Liver (tissue), 9 donors: ENCODE data around the gene EPB41L4B. TPM values are rescaled to one million over a fixed set of nuclear protein-coding genes. Genes with fewer than 3 reads are reported as not detected.

ENCODE experiments used
- DNase-seq: peaks from one replicate; pipeline ENCODE4 v3.0.0-alpha.2; 2017; ENCODE audit warnings: low spot score
- H3K27ac ChIP-seq, 2 donors: one replicate each; pipeline ENCODE4 v1.7.0; 2013; ENCODE audit warnings: inconsistent platforms in 2 of 2, low read length in 2 of 2, control low read depth in 1 of 2, low read depth in 1 of 2, mild to moderate bottlenecking in 1 of 2
- H3K27me3 ChIP-seq, 4 donors: one replicate each; pipeline versions ENCODE4 v1.6.1 to v1.7.0; 2013; ENCODE audit warnings: low read length in 3 of 4, inconsistent platforms in 1 of 4, mild to moderate bottlenecking in 1 of 4, moderate library complexity in 1 of 4; ENCODE audit not compliant: control insufficient read depth in 4 of 4, insufficient read depth in 4 of 4
- H3K36me3 ChIP-seq, 4 donors: one replicate each; pipeline versions ENCODE4 v1.6.1 to v1.7.0; 2013; ENCODE audit warnings: low read length in 3 of 4, mild to moderate bottlenecking in 3 of 4, low read depth in 1 of 4, moderate library complexity in 1 of 4; ENCODE audit not compliant: control insufficient read depth in 4 of 4, insufficient read depth in 3 of 4
- H3K4me1 ChIP-seq, 4 donors: one replicate each; pipeline versions ENCODE4 v1.6.1 to v1.7.0; 2013; ENCODE audit warnings: low read length in 3 of 4, mild to moderate bottlenecking in 3 of 4, moderate library complexity in 1 of 4; ENCODE audit not compliant: control insufficient read depth in 4 of 4, insufficient read depth in 4 of 4
- H3K4me3 ChIP-seq, 3 donors: one replicate each; pipeline versions ENCODE4 v1.6.1 to v1.7.0; 2013; ENCODE audit warnings: low read length in 3 of 3, control low read depth in 1 of 3, low read depth in 1 of 3, mild to moderate bottlenecking in 1 of 3
- H3K9ac ChIP-seq, 2 donors: one replicate each; pipeline ENCODE4 v1.7.0; 2013; ENCODE audit warnings: low read length in 2 of 2, mild to moderate bottlenecking in 2 of 2, moderate library complexity in 2 of 2, control low read depth in 1 of 2, low read depth in 1 of 2
- H3K9me3 ChIP-seq, 4 donors: one replicate each; pipeline versions ENCODE4 v1.6.1 to v1.7.0; 2013; ENCODE audit warnings: low read length in 3 of 4; ENCODE audit not compliant: control insufficient read depth in 4 of 4
- ATF3 ChIP-seq: IDR thresholded peaks from 2 replicates; pipeline ENCODE4 v1.6.1; 2016; ENCODE audit warnings: antibody characterized with exemption
- CTCF ChIP-seq: fragments of 150-350 bp; IDR thresholded peaks from 2 replicates; pipeline ENCODE4 v1.5.1; 2017; ENCODE audit warnings: improper control_type of control experiment, low read depth, low read length; ENCODE audit not compliant: missing input control
- EGR1 ChIP-seq, 2 donors: IDR thresholded peaks; 2 replicates each; pipeline ENCODE4 v1.6.1; 2016 to 2018; ENCODE audit warnings: antibody characterized with exemption in 2 of 2, low read depth in 2 of 2
- FOXA1 ChIP-seq: IDR thresholded peaks from 2 replicates; pipeline ENCODE4 v1.6.1; 2016; ENCODE audit warnings: antibody characterized with exemption
- FOXA2 ChIP-seq: IDR thresholded peaks from 2 replicates; pipeline ENCODE4 v1.6.1; 2016; ENCODE audit warnings: antibody characterized with exemption
- GABPA ChIP-seq, 2 donors: IDR thresholded peaks in 1 of 2; conservative IDR thresholded peaks in 1 of 2; 2 replicates each; pipeline ENCODE4 v1.6.1; 2016; ENCODE audit warnings: antibody characterized with exemption in 2 of 2, mild to moderate bottlenecking in 1 of 2, moderate library complexity in 1 of 2
- HNF4A ChIP-seq, 2 donors: conservative IDR thresholded peaks; 2 replicates each; pipeline ENCODE4 v1.6.1; 2016; ENCODE audit warnings: antibody characterized with exemption in 2 of 2, mild to moderate bottlenecking in 2 of 2
- HNF4G ChIP-seq: IDR thresholded peaks from 2 replicates; pipeline ENCODE4 v1.6.1; 2016; ENCODE audit warnings: antibody characterized with exemption
- JUND ChIP-seq, 2 donors: IDR thresholded peaks; 2 replicates each; pipeline ENCODE4 v1.6.1; 2016; ENCODE audit warnings: antibody characterized with exemption in 2 of 2
- MAX ChIP-seq: IDR thresholded peaks from 2 replicates; pipeline ENCODE4 v1.6.1; 2016; ENCODE audit warnings: antibody characterized with exemption
- NR2F2 ChIP-seq: IDR thresholded peaks from 2 replicates; pipeline ENCODE4 v1.6.1; 2016; ENCODE audit warnings: antibody characterized with exemption
- RAD21 ChIP-seq, 2 donors: IDR thresholded peaks; 2 replicates each; pipeline ENCODE4 v1.6.1; 2016; ENCODE audit warnings: antibody characterized with exemption in 2 of 2, mild to moderate bottlenecking in 2 of 2
- REST ChIP-seq: IDR thresholded peaks from 2 replicates; pipeline ENCODE4 v1.6.1; 2016; ENCODE audit warnings: antibody characterized with exemption, mild to moderate bottlenecking
- RXRA ChIP-seq, 2 donors: IDR thresholded peaks; 2 replicates each; pipeline ENCODE4 v1.6.1; 2017 to 2018; ENCODE audit warnings: antibody characterized with exemption in 2 of 2, mild to moderate bottlenecking in 1 of 2
- SP1 ChIP-seq: IDR thresholded peaks from 2 replicates; pipeline ENCODE4 v1.6.1; 2018; ENCODE audit warnings: antibody characterized with exemption, mild to moderate bottlenecking
- TAF1 ChIP-seq: conservative IDR thresholded peaks from 2 replicates; pipeline ENCODE4 v1.6.1; 2016; ENCODE audit warnings: antibody characterized with exemption, mild to moderate bottlenecking
- YY1 ChIP-seq: IDR thresholded peaks from 2 replicates; pipeline ENCODE4 v1.6.1; 2016; ENCODE audit warnings: antibody characterized with exemption, mild to moderate bottlenecking
- ZBTB33 ChIP-seq: IDR thresholded peaks from 2 replicates; pipeline ENCODE4 v1.6.1; 2016; ENCODE audit warnings: antibody characterized with exemption
- WGBS: extraction: QIAGEN DNeasy Blood & Tissue Kit; methylation state at CpG from one replicate; pipeline ENCODE4 v1.1.7; 2013; 5-methylcytosine and 5-hydroxymethylcytosine counted together
- polyA plus RNA-seq, 2 donors: library from polyadenylated mRNA; stranded (reverse) in 1 of 2; unstranded in 1 of 2; fragments of 200-250 nt in 1 of 2; fragments of >200 nt in 1 of 2; fragmentation: Nextera tagmentation in 1 of 2; extraction: Ambion mirVana in 1 of 2; gene quantifications; one replicate each; pipeline versions ENCODE4 v1.2.1 to v1.2.3, GENCODE V29; 2013 to 2015
- total RNA-seq, 2 donors: library from RNA; depleted of rRNA; stranded (reverse); fragments of >200 nt; gene quantifications; one replicate each; pipeline ENCODE4 v1.2.3, GENCODE V29; 2014
- donor health status: healthy.
- donor health status: healthy.
- donor health status: healthy.
- donor health status: healthy.
- donor health status: healthy.

The EPB41L4B gene
- total and polyA plus RNA-seq, 4 donors: 9.9 to 42.6 (median 23.9) TPM

- Histone ChIP-seq H3K9me3 (no peaks in the 10 kb centered on the region), H3K4me3 (no peak overlapping the region), H3K9ac (no peak overlapping the region), H3K4me1 (peaks cover 7 to 30% (median 26%) of the 10 kb centered on the region in 4 donors), H3K36me3 (peaks cover 0 to 7% (median 4%) of the 10 kb centered on the region in 4 donors), H3K27ac (no peak overlapping the region), H3K27me3 (no peaks in the 10 kb centered on the region)
- TF ChIP-seq HNF4G: no peak
- no peak for TF ChIP-seq RAD21 (IDR thresholded peaks at IDR 0.05)
- no peak for TF ChIP-seq ATF3
- no peak for TF ChIP-seq GABPA (IDR thresholded peaks at IDR 0.05 in 1 of 2, conservative IDR thresholded peaks at IDR 0.05 in 1 of 2)
- no peak for TF ChIP-seq JUND (IDR thresholded peaks at IDR 0.05)
- TF ChIP-seq RXRA (IDR thresholded peaks at IDR 0.05): no peak
- TF ChIP-seq CTCF: no peak
- no peak for TF ChIP-seq HNF4A (conservative IDR thresholded peaks at IDR 0.05)
- no peak for TF ChIP-seq ZBTB33
- no peak for TF ChIP-seq YY1
- no peak for TF ChIP-seq NR2F2
- no peak for TF ChIP-seq SP1
- TF ChIP-seq MAX: no peak
- TF ChIP-seq EGR1 (IDR thresholded peaks at IDR 0.05; ENCODE audit: low read depth in 2 of 2): no peak
- TF ChIP-seq FOXA1: no peak
- no peak for TF ChIP-seq TAF1
- TF ChIP-seq FOXA2: no peak
- no peak for DNase-seq
- 97% methylated on average over 4 of the region's 4 CpGs for WGBS
Observed at GRCh38 chr9:109272045-109272444, 48.8 kb downstream of the EPB41L4B start.

GRCh38 chr9:109270971-109271925 is 49.6 kb downstream of the EPB41L4B start:
- DNase-seq: no peak
- Histone ChIP-seq H3K4me1 (peaks cover 5 to 22% (median 18%) of the 10 kb centered on the region in 4 donors), H3K27ac (no peak overlapping the region), H3K9ac (no peak overlapping the region), H3K9me3 (no peaks in the 10 kb centered on the region), H3K36me3 (peaks cover 0 to 7% (median 4%) of the 10 kb centered on the region in 4 donors), H3K27me3 (no peaks in the 10 kb centered on the region), H3K4me3 (no peak overlapping the region)
- WGBS: 93% methylated on average over 15 of the region's 15 CpGs
- TF ChIP-seq RXRA (IDR thresholded peaks at IDR 0.05): no peak
- no peak for TF ChIP-seq HNF4A (conservative IDR thresholded peaks at IDR 0.05)
- TF ChIP-seq ATF3: no peak
- no peak for TF ChIP-seq ZBTB33
- TF ChIP-seq FOXA1: no peak
- TF ChIP-seq TAF1: no peak
- TF ChIP-seq REST: no peak
- TF ChIP-seq FOXA2: no peak
- TF ChIP-seq NR2F2: no peak
- TF ChIP-seq SP1: no peak
- no peak for TF ChIP-seq MAX
- TF ChIP-seq GABPA (IDR thresholded peaks at IDR 0.05 in 1 of 2, conservative IDR thresholded peaks at IDR 0.05 in 1 of 2): no peak
- no peak for TF ChIP-seq YY1
- no peak for TF ChIP-seq JUND (IDR thresholded peaks at IDR 0.05)
